GM21723 (cell line): ENCODE results near the gene NKAIN2.

Experiments
- ATAC-seq: cut with Tn5 transposase; IDR thresholded peaks from one replicate; pipeline ENCODE4 v1.9.1; 2021; ENCODE audit warnings: mild to moderate bottlenecking, moderate library complexity; ENCODE audit not compliant: unreplicated experiment

Gene NKAIN2

DNA sequence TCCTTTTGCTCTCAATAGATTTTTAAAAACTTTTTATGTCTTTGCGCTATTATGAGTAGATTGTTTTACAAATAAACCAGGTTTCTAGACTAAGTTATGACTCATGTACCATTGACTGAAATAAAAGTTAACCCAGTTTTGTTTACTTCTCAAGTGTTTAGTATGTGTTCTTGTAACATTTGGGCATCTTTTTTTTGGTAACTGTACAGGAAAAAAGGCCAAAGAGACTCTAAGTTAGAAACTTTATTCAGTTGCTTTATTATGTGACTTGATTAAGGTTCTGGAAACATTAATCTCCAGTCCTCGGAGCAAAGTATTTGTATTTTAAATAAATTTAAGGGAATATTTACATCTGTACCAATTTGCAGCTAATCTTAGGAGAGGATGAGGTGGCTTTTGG lies 2.9 kb downstream of the NKAIN2 start:
- ATAC-seq: no peak

DNA sequence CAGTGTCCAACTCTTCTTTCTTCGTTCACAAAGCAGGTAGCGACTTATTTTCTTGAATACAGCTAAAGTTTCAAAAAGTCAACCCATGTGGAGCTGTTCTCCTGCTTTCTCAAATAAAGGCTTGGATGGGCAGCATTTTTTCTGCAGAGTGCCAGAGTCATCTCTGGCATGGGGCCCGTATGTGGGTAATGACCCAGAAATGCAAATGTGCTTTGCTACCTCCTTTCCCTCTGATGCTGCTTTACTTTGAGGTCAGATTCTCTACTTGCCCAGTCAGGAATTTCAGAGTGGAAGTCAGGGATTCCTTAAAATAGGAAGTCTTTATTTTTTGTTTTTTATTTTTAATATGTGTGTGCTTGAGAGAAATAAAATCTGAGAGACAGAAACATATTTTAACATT lies 4.9 kb downstream of the NKAIN2 start:
- no peak for ATAC-seq

DNA sequence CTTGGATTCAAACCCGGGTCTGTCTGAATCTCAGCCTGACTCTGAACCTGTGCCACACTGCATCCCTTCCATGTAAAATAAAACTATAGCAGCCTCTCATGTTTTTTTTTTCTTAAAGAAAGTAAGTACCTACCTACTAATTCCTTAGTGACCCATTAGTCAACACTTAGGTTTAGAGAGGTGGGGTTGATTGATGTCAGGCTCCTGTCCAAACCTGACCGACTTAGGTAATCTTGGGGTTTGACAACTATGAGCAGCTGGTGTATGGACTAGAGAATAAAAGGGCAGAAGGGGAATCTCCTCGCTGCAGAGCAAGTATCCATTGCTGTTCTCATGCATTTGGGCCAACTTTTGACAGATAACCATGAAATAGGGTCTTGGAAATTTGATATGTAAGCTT lies 6.5 kb downstream of the NKAIN2 start:
- no peak for ATAC-seq

DNA sequence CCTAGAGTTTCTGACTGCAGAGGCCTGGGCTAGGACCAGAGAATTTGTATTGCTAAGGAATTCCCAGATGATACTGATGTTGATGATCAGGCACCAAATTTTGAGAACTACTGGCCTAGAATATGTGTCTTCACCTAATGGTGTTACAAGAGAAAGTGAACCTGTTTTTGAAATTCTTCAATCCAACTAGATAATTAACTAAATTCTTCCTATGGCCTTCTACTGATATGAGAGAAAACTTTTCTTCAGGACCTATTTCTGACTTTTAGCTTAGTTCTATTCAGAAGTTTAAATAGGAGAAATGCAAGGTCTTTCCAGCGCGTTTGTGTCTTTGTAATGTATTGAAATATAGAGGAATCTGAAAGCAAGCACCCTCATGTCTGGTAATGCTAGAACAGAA lies 7.3 kb downstream of the NKAIN2 start:
- ATAC-seq: no peak

DNA sequence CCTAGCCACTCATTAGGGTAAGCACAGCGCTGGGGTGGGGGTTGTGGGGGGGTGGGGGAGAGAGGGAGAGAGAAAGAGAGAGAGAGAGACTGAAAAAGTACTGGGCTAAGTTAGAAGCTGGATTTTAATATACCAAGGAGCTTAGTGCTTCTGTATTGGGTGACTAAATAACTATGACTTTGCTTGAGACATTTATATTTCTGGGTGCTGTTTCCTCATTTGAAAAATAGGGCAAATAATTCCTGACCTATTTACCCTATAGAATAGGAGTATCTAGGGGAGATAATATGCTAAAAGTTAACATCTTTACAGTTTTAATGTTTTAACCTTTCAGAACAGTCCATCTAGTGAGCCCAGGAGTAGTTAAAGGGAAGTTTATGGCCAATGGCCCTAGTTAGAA lies 7.7 kb downstream of the NKAIN2 start:
- ATAC-seq: no peak

DNA sequence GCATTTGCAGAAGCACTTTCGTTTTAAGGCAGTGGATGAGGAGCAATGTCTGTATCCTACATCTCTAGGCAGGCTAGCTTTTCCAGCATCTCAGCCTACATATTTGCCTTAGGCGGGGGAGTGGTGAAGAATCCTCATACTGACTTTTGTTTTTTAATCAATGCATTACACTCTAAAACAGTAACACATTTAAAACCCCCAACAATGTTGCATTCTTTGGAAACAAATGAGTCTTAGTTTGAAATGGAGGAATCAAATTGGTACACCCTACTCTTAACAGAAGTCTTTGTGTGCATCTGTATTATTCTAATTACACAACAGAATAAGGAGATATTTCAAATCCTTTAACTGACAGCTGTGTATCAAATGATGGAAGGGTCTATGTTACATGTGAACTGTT lies 9.0 kb downstream of the NKAIN2 start:
- no peak for ATAC-seq

DNA sequence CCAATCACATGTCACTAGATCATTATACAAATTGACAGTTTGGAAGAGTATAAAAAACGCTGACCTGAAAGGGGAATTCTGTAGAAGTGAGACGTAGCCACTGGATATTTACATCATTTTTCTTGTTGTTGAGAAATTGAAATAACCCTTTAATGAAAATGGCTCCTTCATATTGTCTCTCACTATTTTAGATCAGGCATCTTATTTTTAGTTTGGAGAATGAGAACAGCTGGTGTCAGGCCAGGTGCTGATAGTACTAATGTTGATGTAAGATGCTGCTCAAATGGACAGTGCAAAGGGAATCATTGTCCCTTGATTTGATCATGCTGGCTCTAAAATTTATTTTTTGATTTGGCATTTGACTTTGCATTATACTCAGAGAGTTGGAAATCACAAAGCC lies 17.4 kb downstream of the NKAIN2 start:
- no peak for ATAC-seq

DNA sequence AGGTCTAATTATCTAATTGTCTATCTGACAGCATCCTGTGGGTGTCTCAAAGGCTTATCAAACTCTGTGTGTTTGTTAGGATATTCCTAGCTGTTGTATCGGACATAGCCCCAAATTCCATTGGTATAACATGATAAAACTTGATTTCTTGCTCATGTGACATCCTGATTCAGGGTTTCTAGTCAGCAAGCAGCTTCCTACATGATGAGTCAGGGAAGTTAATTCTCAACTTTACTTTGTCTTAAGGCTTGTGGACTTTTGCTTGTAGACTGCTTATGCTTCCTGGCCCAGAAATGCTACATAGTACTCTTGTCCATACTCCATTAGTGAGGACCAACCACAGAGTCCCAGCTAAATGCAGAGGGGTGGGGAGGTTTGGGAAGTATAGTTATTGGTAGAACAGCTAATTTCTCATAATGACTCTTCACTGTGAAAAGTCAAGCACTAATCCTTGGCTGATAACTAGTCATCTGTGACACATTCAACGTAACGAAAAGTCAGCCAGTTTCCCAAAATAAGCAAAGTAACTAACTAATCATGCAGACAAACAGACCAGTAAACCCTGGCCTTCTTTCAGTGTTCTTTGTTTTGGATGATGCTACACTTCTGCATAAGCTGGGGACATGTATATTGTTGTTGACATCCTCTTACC lies 25.8 kb downstream of the NKAIN2 start:
- ATAC-seq: no peak

DNA sequence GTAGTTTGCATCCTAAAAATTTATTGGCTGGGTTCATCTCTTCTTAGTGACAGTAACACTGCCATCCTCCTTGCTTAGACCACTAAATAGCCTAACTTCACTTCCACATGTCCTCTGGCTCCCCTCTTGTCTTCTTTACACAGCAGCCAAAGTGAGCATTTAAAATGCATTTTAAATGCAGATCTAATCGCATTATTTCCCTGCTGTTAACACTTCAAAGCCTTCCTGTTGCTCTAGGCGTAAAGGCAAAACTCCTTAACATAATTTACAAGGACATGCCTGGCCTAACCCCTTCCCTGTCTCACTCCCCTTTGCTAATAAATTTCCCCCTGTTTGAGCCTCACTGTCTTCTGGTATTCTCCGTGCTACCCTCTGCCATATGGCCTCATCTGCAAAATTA lies 26.5 kb downstream of the NKAIN2 start:
- no peak for ATAC-seq

DNA sequence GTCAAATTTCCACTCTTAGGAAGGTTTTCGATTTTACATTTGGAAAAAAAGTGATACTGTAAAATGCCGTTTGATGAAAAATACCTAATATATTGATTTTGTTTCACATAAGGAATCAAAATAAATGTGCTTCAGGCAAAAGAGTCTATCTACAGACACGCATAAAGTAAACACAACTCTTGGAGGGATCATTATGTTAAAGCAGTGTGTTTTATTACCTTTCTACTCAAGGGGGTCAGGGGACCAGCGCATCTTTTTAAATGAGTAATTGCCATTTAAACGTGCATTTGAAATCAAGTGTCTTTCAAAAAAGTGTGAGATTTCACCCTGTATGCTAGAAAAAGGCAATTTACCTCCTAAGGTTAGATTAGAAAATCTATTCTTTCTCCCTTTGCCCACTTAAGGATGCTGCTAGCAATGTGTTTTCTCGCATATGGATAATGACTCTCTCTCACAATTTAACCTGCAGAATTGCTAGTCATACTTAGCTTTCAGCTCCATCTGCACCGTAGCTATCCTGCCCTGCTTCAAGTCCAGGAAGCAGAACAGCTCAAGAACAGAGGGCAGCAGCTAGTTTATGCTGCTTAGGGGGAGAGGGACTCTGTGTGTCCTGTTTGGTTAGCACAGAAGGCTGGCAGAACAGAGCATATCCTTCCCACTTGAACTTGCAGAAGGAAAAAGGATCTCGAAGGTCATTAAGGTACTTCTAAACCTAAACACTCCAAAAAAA lies 35.0 kb downstream of the NKAIN2 start:
- no peak for ATAC-seq

DNA sequence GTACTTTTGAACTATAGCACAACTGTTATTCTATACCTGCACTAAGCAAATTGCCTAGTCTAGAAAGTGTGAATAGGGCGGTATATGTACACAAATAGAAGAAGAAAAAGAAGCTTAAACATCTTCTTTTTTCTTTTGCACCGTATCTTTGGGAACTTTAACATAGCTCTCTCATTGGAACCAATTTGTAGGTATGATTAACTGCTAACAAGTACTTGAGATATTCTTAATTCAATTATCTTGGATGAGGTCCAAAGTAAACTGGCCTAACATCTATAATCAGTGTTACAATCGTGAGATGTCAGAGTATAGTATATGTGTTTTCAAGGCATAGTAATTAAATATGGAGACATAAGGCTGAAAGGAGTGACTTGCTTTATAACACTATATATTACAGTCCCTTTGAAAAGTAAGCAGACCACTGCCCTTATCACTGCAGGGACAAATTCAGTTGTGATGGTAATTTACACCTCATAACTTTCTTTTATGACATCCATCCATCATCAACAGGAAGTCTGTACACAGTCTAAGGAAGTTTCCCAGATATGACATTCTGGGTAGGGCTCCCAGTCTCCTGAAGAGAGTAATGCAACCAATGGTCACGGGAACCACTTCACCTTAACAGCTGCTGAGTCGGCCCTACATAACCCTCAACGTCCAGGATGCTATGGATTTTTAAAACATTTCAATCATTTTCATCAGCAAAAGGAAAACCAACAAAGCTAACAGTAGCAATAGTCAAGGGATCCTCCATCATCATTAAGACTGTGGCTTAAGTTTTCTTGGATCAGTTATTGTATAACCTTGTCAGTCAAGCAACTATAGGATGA lies 37.6 kb downstream of the NKAIN2 start:
- ATAC-seq: no peak

DNA sequence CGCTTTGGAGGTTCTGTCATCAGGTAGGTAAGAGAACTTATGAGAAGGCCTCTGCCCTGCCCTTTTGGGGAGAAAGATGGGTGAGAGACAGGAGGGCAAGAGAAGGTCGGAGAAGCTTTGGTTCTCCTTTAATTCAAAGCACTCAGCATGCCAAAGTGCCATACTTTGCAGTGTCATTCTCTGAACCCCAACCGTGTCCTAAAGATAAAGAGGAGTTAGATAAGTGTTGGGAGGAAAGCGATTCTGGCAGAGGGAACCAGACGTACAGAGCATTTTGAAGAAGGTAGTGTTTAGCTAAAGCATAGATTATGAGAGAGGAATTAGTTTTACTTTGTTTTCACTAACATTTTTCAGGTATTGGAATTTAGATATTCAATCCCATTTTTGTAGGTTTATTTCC lies 40.3 kb downstream of the NKAIN2 start:
- no peak for ATAC-seq

DNA sequence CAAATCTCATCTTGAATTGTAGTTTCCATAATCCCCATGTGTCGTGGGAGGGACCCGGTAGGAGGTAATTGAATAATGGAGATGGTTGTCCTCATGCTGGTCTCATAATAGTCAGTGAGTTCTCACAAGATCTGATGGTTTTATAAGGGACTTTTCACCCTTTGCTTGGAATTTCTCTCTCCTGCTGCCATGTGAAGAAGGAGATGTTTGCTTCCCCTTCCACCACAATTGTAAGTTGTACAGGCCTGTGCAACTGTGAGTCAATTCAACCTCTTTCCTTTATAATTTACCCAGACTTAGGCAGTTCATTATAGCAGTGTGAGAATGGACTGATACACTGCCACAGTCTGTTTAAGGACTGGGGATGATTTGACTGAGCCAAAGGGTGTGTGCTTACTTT lies 44.7 kb downstream of the NKAIN2 start:
- ATAC-seq: no peak

DNA sequence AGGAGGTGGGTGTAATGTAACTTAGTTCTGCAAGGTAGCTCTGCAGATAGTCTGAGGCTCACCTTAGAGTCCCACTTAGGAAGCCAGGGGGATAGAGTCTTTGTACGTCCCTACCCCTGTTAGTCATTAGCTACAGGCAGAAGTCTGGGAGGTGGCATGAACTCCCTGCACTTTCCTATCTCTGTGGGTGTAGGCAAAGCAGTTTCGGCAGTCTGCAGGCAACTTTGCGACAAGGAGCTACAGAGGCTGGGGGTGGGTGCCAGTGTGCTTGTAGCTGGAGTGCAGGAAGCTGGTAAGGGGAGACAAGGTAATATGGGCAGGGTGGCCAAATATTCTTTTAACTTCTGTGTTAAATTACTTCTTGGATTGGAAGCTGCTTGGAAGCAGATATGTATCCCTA lies 45.7 kb downstream of the NKAIN2 start:
- ATAC-seq: no peak

DNA sequence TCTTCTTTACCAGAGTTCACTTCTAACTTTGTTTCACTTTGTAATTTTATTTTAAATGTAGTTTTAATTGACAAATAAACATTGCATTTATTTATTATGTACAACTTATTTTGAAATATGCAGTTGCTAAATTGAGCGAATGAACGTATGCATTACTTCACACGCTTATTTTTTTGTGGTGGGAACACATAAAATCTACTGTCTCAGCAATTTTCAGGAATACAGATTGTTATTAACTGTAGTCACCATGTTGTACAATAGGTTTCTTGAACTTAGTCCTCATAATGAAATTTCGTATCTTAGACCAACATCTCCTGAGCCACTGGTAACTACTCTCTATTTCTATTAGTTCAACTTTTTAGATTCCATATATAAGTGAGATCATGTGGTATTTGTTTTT lies 46.9 kb downstream of the NKAIN2 start:
- no peak for ATAC-seq

DNA sequence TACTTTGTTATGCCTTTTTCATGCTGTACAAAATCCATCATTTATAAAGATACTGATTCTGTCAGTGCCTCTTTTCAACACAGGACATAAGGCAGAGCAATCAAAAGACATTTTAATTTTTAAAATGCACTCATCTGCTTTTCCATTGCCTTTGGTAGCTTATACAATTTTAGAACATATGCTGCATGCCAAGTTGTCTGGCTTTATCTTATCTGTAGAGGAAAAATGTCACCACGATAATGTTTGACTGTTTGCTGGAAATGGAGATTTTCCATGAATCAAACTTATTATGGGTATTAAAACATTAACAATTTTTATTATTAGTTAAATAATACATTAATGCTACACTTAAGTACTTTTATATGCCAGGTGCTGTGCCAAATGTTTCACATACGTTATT lies 50.5 kb downstream of the NKAIN2 start:
- ATAC-seq: no peak

DNA sequence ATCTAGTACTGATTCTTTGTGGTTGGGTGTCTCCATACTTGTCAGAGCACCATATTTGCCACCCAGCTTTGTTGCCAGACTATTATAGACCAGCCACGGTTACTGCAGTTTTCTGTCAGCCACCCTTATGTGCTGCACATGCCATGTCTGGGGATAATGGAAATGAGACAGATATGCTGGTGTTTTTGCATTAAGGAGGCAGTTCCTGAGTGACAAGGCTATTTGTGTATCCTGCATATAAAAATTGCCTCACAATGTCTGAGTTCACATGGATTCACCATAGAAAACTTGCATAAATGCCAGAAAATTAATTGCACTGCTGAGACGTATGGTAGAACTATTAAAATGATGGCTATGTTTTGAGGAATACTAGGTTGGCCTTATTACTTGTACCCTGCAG lies 51.8 kb downstream of the NKAIN2 start:
- ATAC-seq: no peak

DNA sequence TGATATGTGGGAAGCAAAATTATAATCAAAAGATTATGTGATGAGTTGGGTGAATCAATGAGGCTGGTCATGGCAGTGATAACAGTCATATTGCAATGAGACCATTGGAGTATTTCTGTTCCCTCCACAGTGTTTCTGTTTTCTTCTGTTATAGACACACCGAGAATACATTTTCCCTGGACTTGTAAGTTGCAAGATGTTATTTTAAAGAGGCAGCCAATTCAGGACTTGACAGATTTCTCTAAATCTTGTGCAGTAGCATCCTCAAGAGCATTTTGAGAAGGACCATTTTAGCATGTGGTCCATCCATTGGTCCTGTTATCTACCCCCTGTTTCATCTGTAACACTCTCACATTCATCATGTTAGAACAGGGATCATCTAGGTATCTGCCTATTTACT lies 55.6 kb downstream of the NKAIN2 start:
- ATAC-seq: no peak

DNA sequence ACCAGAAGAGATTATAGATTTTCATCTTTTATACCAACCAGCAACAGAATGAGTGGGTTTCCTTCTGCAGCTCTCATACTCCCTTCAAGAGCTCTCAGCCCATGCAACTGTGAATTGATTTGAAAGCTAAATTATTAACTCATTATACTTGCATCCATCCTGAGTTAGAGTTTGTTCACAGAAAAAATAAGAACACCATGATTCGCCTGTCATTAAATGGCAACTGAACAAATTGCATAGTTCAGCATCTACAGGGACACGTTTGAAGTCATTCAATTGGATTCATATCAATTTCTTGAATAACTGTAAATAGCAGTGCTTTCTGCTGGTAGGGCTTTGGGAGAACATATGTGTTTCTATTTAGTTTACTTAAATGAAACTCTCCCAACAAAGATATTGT lies 65.7 kb downstream of the NKAIN2 start:
- ATAC-seq: no peak

DNA sequence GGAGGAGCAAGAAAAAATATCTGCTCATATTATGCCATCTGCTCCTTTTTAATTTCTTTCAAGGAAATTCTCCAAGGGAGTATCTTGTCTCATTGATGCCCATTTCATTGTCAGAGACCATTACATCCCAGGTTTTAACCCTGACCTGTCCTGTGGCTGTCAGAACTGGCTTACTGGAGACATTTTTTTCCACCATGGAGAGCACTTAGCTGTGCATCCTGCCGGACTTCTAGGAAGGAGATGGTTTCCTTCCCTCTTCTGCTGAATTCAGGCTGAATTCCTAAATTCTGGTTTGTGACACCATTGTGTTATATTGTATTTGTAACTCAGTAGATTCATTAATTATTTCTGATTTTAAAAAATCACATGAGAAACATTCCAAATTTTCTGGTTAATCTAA lies 70.3 kb downstream of the NKAIN2 start:
- ATAC-seq: no peak

DNA sequence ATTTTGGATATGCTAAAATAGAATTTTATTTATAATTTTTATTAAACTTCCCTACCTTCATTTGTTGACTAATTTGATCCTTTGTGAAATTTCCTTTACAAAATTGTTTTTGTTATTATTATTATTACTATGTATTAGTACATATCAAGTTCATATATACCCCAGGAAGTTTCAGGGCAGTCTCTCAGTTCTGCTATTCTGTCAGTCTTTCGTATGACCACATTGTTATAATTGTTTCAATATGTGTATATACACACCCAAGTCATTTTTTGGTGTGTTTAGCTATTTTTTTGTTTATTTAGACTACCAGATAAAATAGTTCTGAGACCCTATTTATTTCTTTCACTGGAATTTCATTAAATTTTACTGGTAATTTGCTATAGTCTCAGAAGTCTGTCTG lies 72.1 kb downstream of the NKAIN2 start:
- ATAC-seq: no peak

DNA sequence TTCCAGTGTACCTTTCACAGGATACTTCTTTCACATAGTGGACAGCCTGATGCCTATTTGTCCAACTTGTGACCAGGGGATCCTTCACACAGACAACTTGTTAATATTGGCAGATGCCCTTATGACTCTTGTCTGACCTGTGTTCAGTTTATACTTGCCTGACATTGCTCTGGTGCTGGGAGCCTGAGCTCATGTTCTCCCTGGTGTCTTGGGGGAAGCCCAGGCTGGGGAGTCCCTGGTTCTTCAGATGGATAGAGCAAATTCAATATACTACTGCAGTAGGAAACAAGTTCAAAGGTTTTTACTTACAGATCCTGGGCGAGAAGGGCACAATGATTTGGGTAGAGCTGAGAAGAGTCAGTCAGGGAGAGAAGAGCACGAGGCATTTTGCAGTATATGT lies 76.1 kb downstream of the NKAIN2 start:
- ATAC-seq: no peak
